Measurements from ENCODE around the gene ZNF593OS.

ZNF593OS gene

DNA sequence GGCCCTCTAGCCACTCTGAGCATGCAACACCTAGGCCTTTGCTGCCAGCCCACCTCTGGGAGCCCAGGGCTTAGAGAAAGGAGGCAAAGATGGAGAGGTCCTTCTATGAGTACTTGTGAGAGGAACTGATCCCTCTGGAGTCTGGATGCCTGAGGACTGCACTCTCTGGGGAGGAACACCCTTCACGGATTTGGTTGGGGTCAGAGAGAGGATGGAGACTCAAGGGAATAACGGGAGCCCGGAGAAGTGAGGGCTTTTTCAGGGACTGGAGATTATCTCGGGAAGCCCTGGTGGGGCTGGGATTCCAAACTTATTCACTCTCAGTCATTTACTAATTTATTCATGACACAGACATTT is 2.5 kb downstream of the ZNF593OS start:
- no peak for TF ChIP-seq PPARA (CRISPR knock-in tag; IDR thresholded peaks at IDR 0.05; ENCODE audit: borderline replicate concordance)
- TF ChIP-seq ESRRG (CRISPR knock-in tag; IDR thresholded peaks at IDR 0.05) = no peak
- no peak for ATAC-seq

GRCh38 chr1:26168410-26169197 is 3.0 kb downstream of the ZNF593OS start, which contains the start of gene C1orf232:
TSS of gene C1orf232 (minus strand) at chr1:26168963. CDS start at chr1:26168499, 464 bp downstream.
- ATAC-seq = no peak
- TF ChIP-seq OSR1 (CRISPR knock-in tag; IDR thresholded peaks at IDR 0.05) = no peak
- TF ChIP-seq RARB (CRISPR knock-in tag; IDR thresholded peaks at IDR 0.05) = no peak
- TF ChIP-seq CREB5 (CRISPR knock-in tag; IDR thresholded peaks at IDR 0.05; ENCODE audit: low read depth) = no peak
- no peak for TF ChIP-seq TOX (CRISPR knock-in tag; IDR thresholded peaks at IDR 0.05; ENCODE audit: borderline replicate concordance)
- TF ChIP-seq, protein P1, sequence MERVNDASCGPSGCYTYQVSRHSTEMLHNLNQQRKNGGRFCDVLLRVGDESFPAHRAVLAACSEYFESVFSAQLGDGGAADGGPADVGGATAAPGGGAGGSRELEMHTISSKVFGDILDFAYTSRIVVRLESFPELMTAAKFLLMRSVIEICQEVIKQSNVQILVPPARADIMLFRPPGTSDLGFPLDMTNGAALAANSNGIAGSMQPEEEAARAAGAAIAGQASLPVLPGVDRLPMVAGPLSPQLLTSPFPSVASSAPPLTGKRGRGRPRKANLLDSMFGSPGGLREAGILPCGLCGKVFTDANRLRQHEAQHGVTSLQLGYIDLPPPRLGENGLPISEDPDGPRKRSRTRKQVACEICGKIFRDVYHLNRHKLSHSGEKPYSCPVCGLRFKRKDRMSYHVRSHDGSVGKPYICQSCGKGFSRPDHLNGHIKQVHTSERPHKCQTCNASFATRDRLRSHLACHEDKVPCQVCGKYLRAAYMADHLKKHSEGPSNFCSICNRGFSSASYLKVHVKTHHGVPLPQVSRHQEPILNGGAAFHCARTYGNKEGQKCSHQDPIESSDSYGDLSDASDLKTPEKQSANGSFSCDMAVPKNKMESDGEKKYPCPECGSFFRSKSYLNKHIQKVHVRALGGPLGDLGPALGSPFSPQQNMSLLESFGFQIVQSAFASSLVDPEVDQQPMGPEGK (CRISPR knock-in tag; IDR thresholded peaks at IDR 0.05; ENCODE audit: borderline replicate concordance) = no peak
- TF ChIP-seq GLIS3 (CRISPR knock-in tag; IDR thresholded peaks at IDR 0.05) = no peak
- TF ChIP-seq TCF4 (CRISPR knock-in tag; IDR thresholded peaks at IDR 0.05; ENCODE audit: borderline replicate concordance) = no peak
- TF ChIP-seq ZC3H10 (CRISPR knock-in tag; IDR thresholded peaks at IDR 0.05) = no peak
- no peak for TF ChIP-seq ZNF8 (CRISPR knock-in tag; IDR thresholded peaks at IDR 0.05)
- TF ChIP-seq ESRRG (CRISPR knock-in tag; IDR thresholded peaks at IDR 0.05) = no peak
- TF ChIP-seq ZNF565 (CRISPR knock-in tag; conservative IDR thresholded peaks at IDR 0.05; ENCODE audit: low read depth) = no peak
- TF ChIP-seq PPARA (CRISPR knock-in tag; IDR thresholded peaks at IDR 0.05; ENCODE audit: borderline replicate concordance) = no peak
- TF ChIP-seq ZNF70 (CRISPR knock-in tag; IDR thresholded peaks at IDR 0.05) = no peak
- TF ChIP-seq BACH2 (CRISPR knock-in tag; IDR thresholded peaks at IDR 0.05; ENCODE audit: borderline replicate concordance) = no peak
- no peak for TF ChIP-seq SNAI2 (CRISPR knock-in tag; IDR thresholded peaks at IDR 0.05)
- no peak for TF ChIP-seq ARNTL (CRISPR knock-in tag; IDR thresholded peaks at IDR 0.05; ENCODE audit: borderline replicate concordance, low read depth)
- no peak for TF ChIP-seq ZFP3 (CRISPR knock-in tag; IDR thresholded peaks at IDR 0.05)
- TF ChIP-seq, protein P2, sequence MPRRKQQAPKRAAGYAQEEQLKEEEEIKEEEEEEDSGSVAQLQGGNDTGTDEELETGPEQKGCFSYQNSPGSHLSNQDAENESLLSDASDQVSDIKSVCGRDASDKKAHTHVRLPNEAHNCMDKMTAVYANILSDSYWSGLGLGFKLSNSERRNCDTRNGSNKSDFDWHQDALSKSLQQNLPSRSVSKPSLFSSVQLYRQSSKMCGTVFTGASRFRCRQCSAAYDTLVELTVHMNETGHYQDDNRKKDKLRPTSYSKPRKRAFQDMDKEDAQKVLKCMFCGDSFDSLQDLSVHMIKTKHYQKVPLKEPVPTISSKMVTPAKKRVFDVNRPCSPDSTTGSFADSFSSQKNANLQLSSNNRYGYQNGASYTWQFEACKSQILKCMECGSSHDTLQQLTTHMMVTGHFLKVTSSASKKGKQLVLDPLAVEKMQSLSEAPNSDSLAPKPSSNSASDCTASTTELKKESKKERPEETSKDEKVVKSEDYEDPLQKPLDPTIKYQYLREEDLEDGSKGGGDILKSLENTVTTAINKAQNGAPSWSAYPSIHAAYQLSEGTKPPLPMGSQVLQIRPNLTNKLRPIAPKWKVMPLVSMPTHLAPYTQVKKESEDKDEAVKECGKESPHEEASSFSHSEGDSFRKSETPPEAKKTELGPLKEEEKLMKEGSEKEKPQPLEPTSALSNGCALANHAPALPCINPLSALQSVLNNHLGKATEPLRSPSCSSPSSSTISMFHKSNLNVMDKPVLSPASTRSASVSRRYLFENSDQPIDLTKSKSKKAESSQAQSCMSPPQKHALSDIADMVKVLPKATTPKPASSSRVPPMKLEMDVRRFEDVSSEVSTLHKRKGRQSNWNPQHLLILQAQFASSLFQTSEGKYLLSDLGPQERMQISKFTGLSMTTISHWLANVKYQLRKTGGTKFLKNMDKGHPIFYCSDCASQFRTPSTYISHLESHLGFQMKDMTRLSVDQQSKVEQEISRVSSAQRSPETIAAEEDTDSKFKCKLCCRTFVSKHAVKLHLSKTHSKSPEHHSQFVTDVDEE (CRISPR knock-in tag; IDR thresholded peaks at IDR 0.05) = no peak
- TF ChIP-seq CSDC2 (CRISPR knock-in tag; IDR thresholded peaks at IDR 0.05) = no peak
- TF ChIP-seq ZFP30 (CRISPR knock-in tag; IDR thresholded peaks at IDR 0.05) = no peak

DNA sequence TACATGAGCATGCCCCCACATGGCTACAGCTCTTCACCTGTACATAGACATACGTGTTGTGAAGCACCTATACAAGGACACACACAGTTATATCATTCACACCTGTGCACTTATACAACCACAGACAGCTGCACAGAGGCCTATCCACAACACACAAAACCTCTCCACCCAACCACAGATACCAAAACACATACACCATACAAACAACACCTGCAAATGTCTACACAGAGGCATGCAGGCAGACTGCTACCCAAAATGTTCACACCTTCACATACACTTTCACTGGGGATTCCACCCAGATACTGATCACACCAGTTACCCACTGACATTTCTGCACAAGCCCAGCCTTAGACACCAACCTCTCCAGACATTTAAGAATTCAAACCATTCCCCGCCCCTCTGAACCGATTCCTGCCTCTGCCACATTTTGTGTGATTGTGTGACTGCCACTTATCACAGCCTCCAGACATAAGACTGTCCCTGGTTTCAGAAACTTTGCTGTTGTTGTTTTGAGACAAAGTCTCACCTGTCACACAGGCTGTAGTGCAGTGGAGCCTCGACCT is 4.8 kb downstream of the ZNF593OS start:
- ATAC-seq = no peak

GRCh38 chr1:26164861-26165842 is 6.5 kb downstream of the ZNF593OS start:
- ATAC-seq = no peak
- no peak for TF ChIP-seq SNAI2 (CRISPR knock-in tag; IDR thresholded peaks at IDR 0.05)
- no peak for TF ChIP-seq RARB (CRISPR knock-in tag; IDR thresholded peaks at IDR 0.05)
- no peak for TF ChIP-seq ZC3H10 (CRISPR knock-in tag; IDR thresholded peaks at IDR 0.05)
- no peak for TF ChIP-seq TCF4 (CRISPR knock-in tag; IDR thresholded peaks at IDR 0.05; ENCODE audit: borderline replicate concordance)
- TF ChIP-seq CSRNP3 (CRISPR knock-in tag; IDR thresholded peaks at IDR 0.05) = no peak
- TF ChIP-seq CREB5 (CRISPR knock-in tag; IDR thresholded peaks at IDR 0.05; ENCODE audit: low read depth) = no peak

More for the DNA sequence above, 4.8 kb downstream of the ZNF593OS start:
- no peak for TF ChIP-seq CSDC2 (CRISPR knock-in tag; IDR thresholded peaks at IDR 0.05)
